ENCODE results near the gene SUPT20HL1. TPM values are rescaled to one million over a fixed set of nuclear protein-coding genes. Genes with fewer than 3 reads are reported as not detected.

The SUPT20HL1 gene
- total RNA-seq, 2 experiments from 2014 or later = not detected

GRCh38 chrX:24375600-24376131 lies 15.2 kb downstream of the SUPT20HL1 start:
- CTCF ChIA-PET (ENCODE audit: unreplicated experiment) = no interaction called here
- no TSS peak for BruUV-seq (replicated peaks)

GRCh38 chrX:24376403-24376802 lies 16.0 kb downstream of the SUPT20HL1 start:
- H3K4me3 ChIP-seq (ENCODE audit: low read depth, low read length, poor library complexity, severe bottlenecking) = no peak overlapping the region
- H2AFZ ChIP-seq (ENCODE audit: low read length) = no peak overlapping the region
- POLR2A ChIA-PET = no interaction called here
- intact Hi-C loops (cut with micrococcal nuclease; ENCODE audit: unreplicated experiment) = no loop called here
- H3K79me2 ChIP-seq (ENCODE audit: insufficient read depth, low read depth, low read length) = no peaks in the 10 kb centered on the region
- no peaks in the 10 kb centered on the region for H4K20me1 ChIP-seq (ENCODE audit: insufficient read depth, low read length)
- TF ChIP-seq EZH2phosphoT487 (IDR thresholded peaks at IDR 0.05; ENCODE audit: borderline replicate concordance, low read depth, low read length) (no peak), CTCF (conservative IDR thresholded peaks at IDR 0.05; ENCODE audit: low read length) (no peak)
- no peaks in the 10 kb centered on the region for H3K4me1 ChIP-seq (ENCODE audit: insufficient read depth, low read length, poor library complexity, severe bottlenecking)
- no peaks in the 10 kb centered on the region for H3K9me2 ChIP-seq (ENCODE audit: insufficient read depth, low read length)
- CTCF ChIA-PET (ENCODE audit: unreplicated experiment) = no interaction called here
- BruUV-seq (replicated peaks) = no TSS peak
- H3K36me3 ChIP-seq (ENCODE audit: insufficient read depth, low read length) = no peaks in the 10 kb centered on the region
- no peak overlapping the region for H3K27ac ChIP-seq (ENCODE audit: low read depth, low read length, poor library complexity, severe bottlenecking)
- no peak for DNase-seq (ENCODE audit: low spot score)
- no peaks in the 10 kb centered on the region for H3K9me3 ChIP-seq (ENCODE audit: low read length)
- H3K4me2 ChIP-seq (ENCODE audit: low read length) = no peak overlapping the region

More at GRCh38 chrX:24375600-24376131, 15.2 kb downstream of the SUPT20HL1 start:
- TF ChIP-seq CTCF (conservative IDR thresholded peaks at IDR 0.05; ENCODE audit: low read length) (no peak), EZH2phosphoT487 (IDR thresholded peaks at IDR 0.05; ENCODE audit: borderline replicate concordance, low read depth, low read length) (no peak)
- H3K36me3 ChIP-seq (ENCODE audit: insufficient read depth, low read length) = no peaks in the 10 kb centered on the region
- H3K4me2 ChIP-seq (ENCODE audit: low read length) = no peak overlapping the region
- POLR2A ChIA-PET = interaction anchor here (0.6 kb wide), 2 partner anchors 137 to 204 kb away, joined by 5 to 6 read pairs; no protein-coding TSS in a partner anchor
- H3K79me2 ChIP-seq (ENCODE audit: insufficient read depth, low read depth, low read length) = no peaks in the 10 kb centered on the region
- no peaks in the 10 kb centered on the region for H3K4me1 ChIP-seq (ENCODE audit: insufficient read depth, low read length, poor library complexity, severe bottlenecking)
- no peaks in the 10 kb centered on the region for H4K20me1 ChIP-seq (ENCODE audit: insufficient read depth, low read length)
- H3K27ac ChIP-seq (ENCODE audit: low read depth, low read length, poor library complexity, severe bottlenecking) = no peak overlapping the region
- H3K9me3 ChIP-seq (ENCODE audit: low read length) = no peaks in the 10 kb centered on the region
- no peak for DNase-seq (ENCODE audit: low spot score)
- H2AFZ ChIP-seq (ENCODE audit: low read length) = no peak overlapping the region
- intact Hi-C loops (cut with micrococcal nuclease; ENCODE audit: unreplicated experiment) = no loop called here
- H3K4me3 ChIP-seq (ENCODE audit: low read depth, low read length, poor library complexity, severe bottlenecking) = no peak overlapping the region
- no peaks in the 10 kb centered on the region for H3K9me2 ChIP-seq (ENCODE audit: insufficient read depth, low read length)

GRCh38 chrX:24377195-24377594 lies 16.8 kb downstream of the SUPT20HL1 start:
- no TSS peak for BruUV-seq (replicated peaks)
- DNase-seq (ENCODE audit: low spot score) = no peak
- POLR2A ChIA-PET = no interaction called here

More at GRCh38 chrX:24377195-24377594, 16.8 kb downstream of the SUPT20HL1 start:
- no peak overlapping the region for H3K27ac ChIP-seq (ENCODE audit: low read depth, low read length, poor library complexity, severe bottlenecking)
- CTCF ChIA-PET (ENCODE audit: unreplicated experiment) = no interaction called here
- no peaks in the 10 kb centered on the region for H3K36me3 ChIP-seq (ENCODE audit: insufficient read depth, low read length)
- no peaks in the 10 kb centered on the region for H3K4me1 ChIP-seq (ENCODE audit: insufficient read depth, low read length, poor library complexity, severe bottlenecking)
- TF ChIP-seq CTCF (conservative IDR thresholded peaks at IDR 0.05; ENCODE audit: low read length) = no peak
- TF ChIP-seq EZH2phosphoT487 (IDR thresholded peaks at IDR 0.05; ENCODE audit: borderline replicate concordance, low read depth, low read length) = no peak
- no peaks in the 10 kb centered on the region for H3K9me2 ChIP-seq (ENCODE audit: insufficient read depth, low read length)
- no peaks in the 10 kb centered on the region for H3K79me2 ChIP-seq (ENCODE audit: insufficient read depth, low read depth, low read length)
- H3K4me3 ChIP-seq (ENCODE audit: low read depth, low read length, poor library complexity, severe bottlenecking) = no peak overlapping the region
- no peaks in the 10 kb centered on the region for H3K9me3 ChIP-seq (ENCODE audit: low read length)
- no peaks in the 10 kb centered on the region for H4K20me1 ChIP-seq (ENCODE audit: insufficient read depth, low read length)
- no peak overlapping the region for H3K4me2 ChIP-seq (ENCODE audit: low read length)
- intact Hi-C loops (cut with micrococcal nuclease; ENCODE audit: unreplicated experiment) = no loop called here
- H2AFZ ChIP-seq (ENCODE audit: low read length) = no peak overlapping the region

All from OCI-LY7 (cell line).